Body of pancreas (tissue), 4 donors: ENCODE results near the gene RCOR2.

Experiments used
- CTCF ChIP-seq, 7 experiments: fragments of 450-650 bp in 4 of 7; fragments of 200-600 bp in 3 of 7; sonication (generic) in 3 of 7; IDR thresholded peaks; one replicate each; pipeline ENCODE4 v1.5.1; 2016 to 2019; ENCODE audit warnings: antibody characterized with exemption in 7 of 7
- POLR2A ChIP-seq, 3 donors: fragments of 450-650 bp; IDR thresholded peaks; one replicate each; pipeline ENCODE4 v1.6.1; 2016; ENCODE audit warnings: antibody characterized with exemption in 3 of 3, mild to moderate bottlenecking in 2 of 3

- no peak for TF ChIP-seq CTCF (IDR thresholded peaks at IDR 0.05)
- TF ChIP-seq POLR2A (IDR thresholded peaks at IDR 0.05), result no peak
These were observed 33.2 kb downstream of the RCOR2 start for GRCh38 chr11:63883791-63884190.
